Activated CD4-positive, CD25-positive, alpha-beta regulatory T cell treated with anti-CD3 and anti-CD28 coated beads, Interleukin-2, amount 50 U/mL, for 24 hours (primary cell): ENCODE data around the gene ZBTB46.

Experiments
- ATAC-seq, 2 donors: fragments of 150-1000 bp; cut with Tn5 transposase; one replicate each; pipeline ENCODE4 v1.10.0; 2021; ENCODE audit warnings: mild to moderate bottlenecking in 1 of 2, moderate library complexity in 1 of 2

ZBTB46 gene

GRCh38 chr20:63837479-63837878, 6.4 kb upstream of the ZBTB46 start:
- ATAC-seq = no peak

DNA sequence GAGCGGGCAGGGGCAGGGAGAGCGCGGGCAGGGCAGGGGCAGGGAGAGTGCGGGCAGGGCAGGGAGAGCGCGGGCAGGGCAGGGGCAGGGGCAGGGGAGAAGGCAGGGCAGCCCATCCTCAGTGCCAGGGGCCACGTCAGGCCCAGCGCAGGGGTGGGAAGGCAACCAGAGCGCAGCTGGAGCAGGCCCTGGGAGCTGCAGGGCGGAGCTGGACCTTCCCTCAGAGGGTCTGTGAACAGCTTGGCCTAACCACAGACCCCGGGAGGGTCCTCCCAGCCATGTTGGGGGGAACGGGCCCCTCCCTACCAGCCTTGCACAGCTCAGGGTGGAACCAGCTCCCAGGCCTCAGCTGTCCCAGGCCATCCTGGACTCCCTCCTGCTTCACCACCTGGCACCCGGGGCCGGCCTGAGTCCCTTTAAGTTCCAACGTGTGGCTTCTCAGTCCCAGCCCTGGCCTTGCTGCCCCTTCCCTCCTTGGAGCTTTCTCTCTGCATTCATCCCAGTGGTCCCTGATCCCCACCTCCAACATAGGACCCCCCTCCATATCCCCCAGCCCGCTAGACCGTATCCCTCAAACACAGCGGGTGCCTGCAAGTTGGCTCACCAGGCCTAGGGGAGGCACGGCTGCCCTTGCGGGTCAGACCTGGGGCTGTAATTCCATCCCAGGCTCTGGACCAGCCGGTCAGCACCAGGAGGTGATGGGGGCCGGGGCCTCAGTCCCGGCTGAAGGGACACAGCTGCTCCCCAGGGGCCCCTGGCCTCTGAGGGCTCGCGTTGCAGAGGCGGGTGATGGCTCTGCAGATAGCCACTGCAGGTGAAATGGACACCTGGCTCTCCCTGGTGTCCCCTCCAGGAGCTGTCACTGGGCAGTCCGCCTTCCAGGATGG, 5.6 kb upstream of the ZBTB46 start:
- no peak for ATAC-seq

DNA sequence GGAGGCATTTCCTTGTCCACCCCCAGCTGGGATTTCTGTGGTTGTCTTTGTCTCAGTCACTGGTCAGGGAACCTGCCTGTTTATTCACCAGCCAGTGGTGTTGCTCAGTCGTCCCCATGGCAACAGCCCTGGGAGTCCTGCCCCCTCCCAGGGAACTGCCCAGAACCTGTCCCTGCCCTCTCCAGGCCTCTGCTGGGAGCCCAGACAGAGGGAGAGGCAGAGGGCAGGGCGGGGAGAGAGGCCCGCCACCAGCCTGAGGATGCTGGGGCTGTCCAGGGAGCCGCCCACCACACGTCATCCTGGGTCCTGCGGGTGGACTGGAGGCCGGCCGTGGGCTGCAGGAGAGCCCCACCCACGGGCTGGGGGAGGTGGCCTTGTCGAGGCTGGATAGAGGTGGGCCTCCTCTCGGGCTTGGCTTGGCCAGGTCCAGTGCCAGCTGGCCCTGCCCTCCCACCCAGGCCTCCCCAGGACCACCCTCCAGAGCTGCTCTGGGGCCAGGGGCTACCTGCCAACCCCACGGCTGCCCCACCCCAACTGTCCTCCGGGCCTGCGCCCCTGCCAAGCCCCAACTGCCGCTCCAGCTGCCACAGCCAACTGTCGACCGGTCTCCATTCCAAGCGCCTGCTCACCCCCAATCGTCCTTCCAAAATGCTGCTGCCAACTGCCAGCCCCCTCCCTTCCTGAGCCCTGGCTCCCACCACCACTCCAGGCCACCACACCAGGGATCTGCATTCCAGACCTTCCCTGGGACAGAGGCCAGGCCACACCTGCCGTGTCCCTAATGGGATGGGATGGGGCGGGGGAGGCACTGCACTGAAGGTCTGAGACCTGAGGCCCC, 4.2 kb upstream of the ZBTB46 start:
- no peak for ATAC-seq

GRCh38 chr20:63834491-63834880, 3.4 kb upstream of the ZBTB46 start:
- no peak for ATAC-seq

DNA sequence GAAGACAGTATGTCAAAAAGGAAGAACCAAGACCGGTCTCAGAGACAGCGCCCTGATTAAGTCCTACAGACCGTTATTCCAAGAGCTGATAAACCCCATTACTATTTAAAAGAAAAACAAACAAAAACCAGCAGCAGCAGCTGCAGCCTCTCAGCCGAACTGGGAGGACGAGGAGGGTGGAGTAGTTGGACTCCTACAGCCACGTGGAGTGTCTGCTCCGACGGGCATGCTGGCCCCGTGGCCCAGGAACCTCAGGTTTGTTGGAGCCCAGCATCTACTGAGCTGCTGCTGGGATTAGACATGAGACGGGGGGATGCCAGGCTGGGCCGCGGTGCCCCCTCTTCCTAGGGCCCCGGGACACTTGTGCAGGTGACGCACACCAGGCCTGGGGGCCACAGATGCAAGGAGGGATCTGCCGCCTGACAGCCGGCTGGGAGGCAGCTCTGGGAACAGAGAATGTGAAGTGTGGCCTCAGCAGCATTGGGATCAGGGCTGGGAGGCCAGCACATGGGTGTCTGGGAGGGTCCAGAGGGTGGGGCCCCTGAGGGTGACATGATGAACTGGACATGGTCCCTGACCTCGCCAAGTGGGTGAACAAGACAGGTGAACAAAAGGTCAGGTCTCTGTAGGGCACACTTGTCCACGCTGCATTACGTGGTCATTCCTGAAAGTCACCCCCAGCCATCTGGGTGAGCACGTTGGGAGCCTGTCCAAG, 2.9 kb upstream of the ZBTB46 start:
- ATAC-seq = no peak

DNA sequence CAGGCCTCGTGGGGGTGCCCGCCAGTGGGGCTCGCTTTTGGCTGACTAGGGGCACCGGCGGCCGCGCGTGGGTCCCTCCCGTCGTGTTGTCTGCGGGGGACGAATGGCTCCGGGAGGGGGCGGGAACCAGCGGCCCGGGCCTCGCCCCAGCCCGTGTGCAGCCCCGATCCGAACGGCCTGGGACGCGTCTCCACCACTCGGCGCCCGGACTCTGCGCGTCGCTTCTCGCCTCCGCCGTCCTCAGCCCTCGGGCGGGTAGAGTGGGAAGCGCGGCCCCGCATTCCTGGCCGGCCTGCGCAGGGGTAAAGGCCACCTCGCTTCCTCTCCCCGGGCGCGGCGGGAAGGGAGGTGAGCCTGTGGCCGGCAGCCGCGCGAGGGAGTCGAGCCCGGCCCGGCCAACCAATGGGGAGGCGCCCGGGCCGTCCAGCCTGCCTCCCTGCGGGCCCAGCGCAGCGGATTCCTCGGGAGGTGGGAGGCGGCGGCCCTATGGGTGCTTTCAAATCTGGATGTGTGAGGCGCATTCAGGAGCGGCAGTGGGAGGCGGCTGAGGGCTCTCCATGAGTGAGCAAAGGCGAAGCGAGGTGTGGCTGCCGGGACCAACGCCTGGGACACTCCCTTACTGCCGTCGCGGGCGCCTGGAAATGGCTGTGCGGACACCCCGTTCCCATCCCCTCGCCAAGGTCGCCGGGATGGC, 1.1 kb upstream of the ZBTB46 start:
- no peak for ATAC-seq

DNA sequence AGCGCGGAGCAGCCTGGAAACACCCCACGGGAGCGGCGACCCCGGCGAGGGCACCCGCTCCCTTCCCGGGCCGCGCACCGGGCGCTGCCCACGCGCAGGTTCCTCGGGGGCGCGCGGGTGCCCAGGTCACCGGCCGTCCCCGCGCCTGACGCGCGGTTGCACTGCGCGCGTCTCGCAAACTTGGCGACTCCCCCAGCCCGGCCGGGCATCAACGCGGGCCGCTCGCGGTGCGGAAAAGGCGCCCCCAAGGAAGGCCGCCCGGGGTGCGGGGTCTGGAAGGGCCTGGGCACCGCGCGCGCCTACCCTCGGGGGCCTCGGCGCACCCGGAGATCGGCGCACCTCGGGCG, 555 bp upstream of the ZBTB46 start:
- ATAC-seq = no peak

- no peak for ATAC-seq
Observed at GRCh38 chr20:63829945-63830835, 874 bp downstream of the ZBTB46 start.

- ATAC-seq = peak in 1 of 2 donors; percentile 19
Observed at GRCh38 chr20:63829603-63829944, 1.5 kb downstream of the ZBTB46 start.

- no peak for ATAC-seq
Observed at GRCh38 chr20:63828951-63829350, 2.1 kb downstream of the ZBTB46 start.

DNA sequence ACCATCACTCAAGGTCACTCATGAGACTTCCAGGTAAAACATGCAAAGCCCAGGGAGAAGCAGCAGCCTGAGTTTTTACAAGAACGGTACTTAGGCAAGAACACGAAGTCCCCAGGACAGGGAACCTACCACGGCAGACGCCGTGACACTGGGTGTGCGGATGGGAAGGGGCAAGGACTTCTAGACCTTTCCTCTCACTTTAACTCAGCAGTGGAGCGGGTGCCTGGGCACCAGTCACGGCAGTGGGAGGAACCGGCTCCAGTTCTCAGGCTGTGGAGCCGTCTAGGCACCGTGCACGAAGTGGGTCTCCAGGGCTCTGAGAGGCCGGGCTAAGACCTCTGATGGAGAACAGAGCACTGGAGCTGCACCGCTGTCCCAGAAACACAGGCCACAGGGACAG, 2.5 kb downstream of the ZBTB46 start:
- no peak for ATAC-seq

- ATAC-seq = no peak
Observed at GRCh38 chr20:63828124-63828523, 2.9 kb downstream of the ZBTB46 start.

DNA sequence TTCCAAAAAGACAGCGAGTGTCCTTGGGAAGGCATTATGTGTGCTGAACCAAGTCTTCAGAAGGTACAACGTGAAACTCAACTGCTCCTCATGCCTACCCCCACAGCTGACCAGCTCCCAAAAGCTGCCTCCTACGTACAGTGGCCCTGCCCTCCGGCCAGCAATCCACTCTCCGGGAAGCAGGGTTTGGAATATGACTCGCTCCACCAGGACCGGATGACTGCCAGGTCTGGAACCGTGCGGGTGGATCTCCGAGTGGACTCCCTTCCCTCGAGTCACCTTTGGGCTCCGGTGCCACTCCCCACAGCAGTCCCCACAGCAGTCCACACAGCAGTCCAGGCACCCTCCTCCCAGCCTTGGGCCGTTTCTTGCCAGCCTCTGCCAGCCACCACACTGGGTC, 4.3 kb downstream of the ZBTB46 start:
- ATAC-seq = no peak

GRCh38 chr20:63825331-63826118, 5.5 kb downstream of the ZBTB46 start:
- no peak for ATAC-seq

- no peak for ATAC-seq
Observed at GRCh38 chr20:63823691-63824311, 7.3 kb downstream of the ZBTB46 start.

DNA sequence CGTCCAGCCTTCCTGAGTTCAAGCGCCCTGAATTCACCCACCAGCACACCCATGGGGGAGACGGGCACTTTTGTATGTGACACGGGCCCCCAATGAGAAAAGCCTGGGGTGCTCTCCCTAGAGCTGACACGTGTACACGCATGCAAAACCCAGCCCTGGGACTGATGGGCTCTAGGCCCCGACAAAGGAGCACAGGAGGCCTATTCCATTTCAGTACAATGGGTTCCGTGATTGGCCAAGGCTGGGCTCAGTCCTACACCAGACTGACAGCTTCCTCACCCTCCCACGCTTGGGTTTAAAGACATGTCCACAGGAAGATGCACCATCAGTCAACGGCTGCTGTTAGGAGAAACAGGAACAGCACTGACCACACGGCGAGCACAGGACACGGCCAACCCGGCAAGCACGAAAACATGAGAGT, 8.8 kb downstream of the ZBTB46 start:
- ATAC-seq = no peak

- no peak for ATAC-seq
Observed at GRCh38 chr20:63821811-63822210, 9.3 kb downstream of the ZBTB46 start.

GRCh38 chr20:63819224-63819921, 11.7 kb downstream of the ZBTB46 start:
- peak in 1 of 2 donors; percentile 33 for ATAC-seq

DNA sequence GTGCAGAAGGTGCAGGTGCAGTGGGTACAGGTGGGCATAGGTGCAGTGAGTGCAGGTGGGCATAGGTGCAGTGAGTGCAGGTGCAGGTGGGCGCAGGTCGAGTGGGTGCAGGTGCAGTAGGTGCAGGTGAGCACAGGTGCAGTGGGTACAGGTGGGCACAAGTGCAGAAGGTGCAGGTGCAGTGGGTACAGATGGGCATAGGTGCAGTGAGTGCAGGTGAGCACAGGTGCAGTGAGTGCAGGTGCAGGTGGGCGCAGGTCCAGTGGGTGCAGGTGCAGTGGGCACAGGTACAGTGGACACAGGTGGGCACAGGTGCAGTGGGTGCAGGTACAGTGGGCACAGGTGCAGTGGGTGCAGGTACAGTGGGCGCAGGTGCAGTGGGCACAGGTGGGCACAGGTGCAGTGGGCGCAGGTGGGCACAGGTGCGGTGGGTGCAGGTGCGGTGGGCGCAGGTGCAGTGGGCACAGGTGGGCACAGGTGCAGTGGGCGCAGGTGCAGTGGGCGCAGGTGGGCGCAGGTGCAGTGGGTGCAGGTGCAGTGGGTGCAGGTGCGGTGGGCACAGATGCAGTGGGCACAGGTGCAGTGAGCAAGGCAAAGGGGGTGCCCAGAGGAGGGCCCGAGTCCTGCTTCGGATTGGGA, 15.3 kb downstream of the ZBTB46 start:
- no peak for ATAC-seq
